GM19455 (cell line): Measurements from ENCODE around the gene ORMDL3.

Experiments used
- ATAC-seq: cut with Tn5 transposase; IDR thresholded peaks from one replicate; pipeline ENCODE4 v1.9.1; 2021; ENCODE audit not compliant: unreplicated experiment

Gene ORMDL3, protein sequence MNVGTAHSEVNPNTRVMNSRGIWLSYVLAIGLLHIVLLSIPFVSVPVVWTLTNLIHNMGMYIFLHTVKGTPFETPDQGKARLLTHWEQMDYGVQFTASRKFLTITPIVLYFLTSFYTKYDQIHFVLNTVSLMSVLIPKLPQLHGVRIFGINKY

GRCh38 chr17:39927101-39927928 is at the start of gene ORMDL3, which contains the start of gene LRRC3C:
ORMDL3 (minus strand) TSS chr17:39927601; CDS start chr17:39924203, 3,398 bp downstream.
LRRC3C (plus strand) TSS chr17:39927732; CDS start chr17:39941524, 13,792 bp downstream.
- peak; percentile 78 for ATAC-seq

DNA sequence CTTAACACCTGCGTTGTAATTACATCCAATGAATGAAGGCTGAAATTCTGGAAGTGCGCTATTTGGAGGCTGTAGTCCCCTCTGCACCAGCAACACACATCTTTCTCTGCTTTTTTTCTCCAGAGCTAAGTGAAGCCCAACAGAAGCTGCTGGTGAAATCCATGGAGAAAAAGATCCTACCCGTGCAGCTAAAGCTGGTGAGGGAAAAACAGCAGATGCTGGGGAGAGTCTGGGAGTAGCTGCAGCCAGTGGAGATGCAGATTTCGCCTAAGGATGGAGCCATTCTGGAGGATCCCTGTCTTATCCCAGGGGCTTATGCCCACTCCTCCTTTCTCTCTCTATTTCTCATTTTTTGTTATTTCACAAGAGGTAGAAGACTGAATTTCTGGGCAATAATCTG is 48.4 kb upstream of the ORMDL3 start:
- no peak for ATAC-seq

- ATAC-seq: no peak
Observed at GRCh38 chr17:39974433-39974832, 47.0 kb upstream of the ORMDL3 start.

DNA sequence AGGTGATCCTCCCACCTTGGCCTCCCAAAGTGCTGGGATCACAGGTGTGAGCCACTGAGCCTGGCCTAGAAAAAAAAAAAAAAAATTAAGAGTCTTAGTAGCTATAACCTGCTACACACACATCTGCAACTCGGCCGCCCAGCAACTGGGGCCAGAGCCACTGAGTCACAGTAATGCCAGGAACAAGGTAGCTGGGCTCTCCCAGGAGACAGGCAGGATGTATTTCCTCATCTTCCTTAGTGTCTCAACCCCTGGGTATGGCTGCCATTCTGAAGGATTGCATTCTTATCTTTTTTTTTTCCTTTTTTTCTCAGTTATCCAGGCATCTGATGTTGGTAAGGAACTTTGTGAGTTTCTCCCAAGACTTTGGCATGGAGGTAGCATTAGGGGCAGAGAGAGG is 46.1 kb upstream of the ORMDL3 start:
- no peak for ATAC-seq

DNA sequence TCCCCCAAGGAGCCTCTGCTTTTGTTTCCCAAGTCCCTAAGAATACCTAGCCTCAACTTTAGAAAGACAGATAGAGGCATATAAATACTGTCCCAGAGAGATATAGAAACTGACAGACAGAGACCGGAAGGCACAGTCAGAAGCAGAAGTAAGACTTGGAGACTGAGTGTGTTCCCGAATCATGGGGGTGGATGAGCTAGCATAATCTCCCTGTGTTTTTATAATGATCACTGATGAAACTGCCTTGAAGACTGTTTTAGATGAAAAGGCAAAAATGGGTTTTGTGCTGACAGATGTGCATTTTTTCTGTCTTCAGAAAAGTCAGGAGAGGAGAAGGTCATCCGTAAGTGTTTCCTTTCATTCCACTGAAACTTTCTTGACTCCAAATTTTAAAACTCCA is 44.9 kb upstream of the ORMDL3 start:
- ATAC-seq: no peak

DNA sequence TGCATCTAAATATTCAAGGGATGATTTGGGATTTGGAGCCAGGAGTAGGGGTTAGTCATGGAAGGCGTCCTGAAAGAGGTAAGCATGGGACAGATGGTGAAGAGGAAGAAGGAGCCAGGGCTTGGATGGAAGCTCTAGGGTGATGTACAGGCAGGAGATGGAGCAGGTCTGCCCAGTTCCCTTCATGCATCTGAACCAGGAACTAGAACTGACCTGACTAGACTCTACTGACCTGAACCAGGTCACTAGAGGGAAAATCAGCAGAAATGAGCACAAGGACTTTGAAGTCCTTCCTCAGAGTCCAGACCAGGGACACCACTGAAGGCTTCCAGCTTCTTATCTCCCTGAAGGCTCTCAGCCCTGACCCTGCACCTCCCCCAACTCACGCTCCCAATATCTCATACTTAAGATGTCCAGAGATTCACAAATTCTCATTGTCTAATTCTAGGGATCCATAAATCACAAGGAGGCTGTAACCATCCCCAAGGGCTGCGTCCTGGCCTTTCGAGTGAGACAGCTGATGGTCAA is 43.7 kb upstream of the ORMDL3 start:
- no peak for ATAC-seq

- no peak for ATAC-seq
Observed at GRCh38 chr17:39970157-39970692, 42.8 kb upstream of the ORMDL3 start.

DNA sequence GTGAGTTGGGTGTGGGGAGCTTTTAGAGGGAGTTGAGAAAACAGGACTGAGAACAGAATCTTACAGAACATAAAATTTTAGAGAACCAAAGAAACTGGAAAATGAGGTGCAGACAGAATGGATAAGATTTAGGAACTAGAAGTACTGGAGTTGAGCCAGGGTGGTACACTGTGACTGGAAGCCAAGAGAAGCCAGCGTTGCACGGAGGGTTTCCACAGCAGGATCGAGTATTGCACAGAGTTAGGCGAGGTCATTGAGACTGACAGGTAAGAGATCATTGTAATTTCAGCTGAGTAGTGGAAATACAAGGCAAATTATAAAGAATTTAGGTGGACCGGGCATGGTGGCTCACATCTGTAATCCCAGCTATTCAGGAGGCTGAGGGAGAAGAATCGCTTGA is 42.0 kb upstream of the ORMDL3 start:
- no peak for ATAC-seq

DNA sequence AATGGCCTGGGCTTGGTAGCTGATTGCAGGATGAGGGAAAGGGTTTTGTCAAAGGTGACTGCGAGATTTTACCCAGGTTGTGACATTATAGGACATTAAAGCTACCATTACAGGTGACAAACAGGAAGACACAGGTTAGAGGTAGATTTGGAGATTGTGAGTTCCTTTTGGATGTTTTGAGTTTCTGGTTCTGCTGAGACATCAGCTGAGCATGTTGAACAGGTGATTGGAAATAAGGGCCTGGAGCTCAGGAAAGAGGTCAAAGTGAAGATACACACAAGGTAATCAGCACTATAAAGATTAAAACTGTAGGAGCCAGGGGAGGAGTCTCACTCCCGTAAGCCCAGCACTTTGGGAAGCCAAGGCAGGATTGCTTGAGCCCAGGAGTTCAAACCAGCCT is 41.4 kb upstream of the ORMDL3 start:
- no peak for ATAC-seq

DNA sequence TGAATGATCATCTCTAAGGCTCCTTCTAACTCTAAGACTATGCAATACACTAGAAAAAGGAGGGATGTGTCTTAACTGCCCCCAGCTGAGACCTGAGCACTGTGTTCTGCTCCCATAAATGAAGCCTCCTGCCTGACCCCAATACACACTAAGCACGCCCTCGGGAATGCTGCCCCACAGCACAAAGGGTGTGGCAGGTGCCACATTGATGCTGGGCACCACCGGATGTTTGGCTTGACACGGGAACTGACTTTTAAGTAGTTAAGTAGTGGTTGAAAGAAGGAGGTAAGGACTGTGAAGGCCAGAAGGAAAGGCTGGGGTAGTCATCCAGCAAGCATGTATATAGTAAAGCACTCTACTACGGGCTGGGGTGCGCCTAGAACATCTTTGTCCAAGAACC is 39.4 kb upstream of the ORMDL3 start:
- ATAC-seq: no peak

DNA sequence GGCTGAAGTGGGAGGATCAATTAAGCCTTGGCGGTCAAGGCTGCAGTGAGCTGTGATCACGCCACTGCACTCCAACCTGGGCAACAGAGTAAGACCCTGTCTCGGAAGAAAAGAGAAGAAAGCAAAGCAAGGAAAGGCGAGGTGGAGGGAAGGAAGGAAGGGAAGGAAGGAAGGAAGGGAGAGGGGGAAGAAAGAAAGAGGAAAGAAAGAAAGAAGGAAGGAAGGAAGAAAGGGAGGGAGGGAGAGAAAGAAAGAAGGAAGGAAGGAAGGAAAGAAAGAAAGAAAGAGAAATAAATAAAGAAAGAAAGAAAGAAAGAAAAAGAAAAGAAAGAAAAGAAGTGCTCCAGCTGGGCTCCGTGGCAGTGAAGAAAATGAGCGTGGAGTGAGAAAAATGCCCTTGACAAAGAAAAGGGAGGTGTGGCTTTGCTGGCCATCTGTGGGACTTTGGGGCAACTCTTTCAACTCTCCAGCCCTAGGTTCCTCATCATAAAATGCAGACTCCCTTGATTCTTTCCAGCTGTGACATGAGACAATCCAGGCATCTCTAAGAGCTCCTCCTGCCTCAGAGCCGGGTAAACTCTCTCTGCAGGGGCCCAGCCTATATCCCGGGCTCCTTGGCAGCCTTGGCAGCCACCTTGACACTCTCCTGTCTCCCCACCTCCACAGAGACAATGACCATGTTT is 37.8 kb upstream of the ORMDL3 start:
- no peak for ATAC-seq

- ATAC-seq: no peak
Observed at GRCh38 chr17:39963829-39964228, 36.4 kb upstream of the ORMDL3 start.

DNA sequence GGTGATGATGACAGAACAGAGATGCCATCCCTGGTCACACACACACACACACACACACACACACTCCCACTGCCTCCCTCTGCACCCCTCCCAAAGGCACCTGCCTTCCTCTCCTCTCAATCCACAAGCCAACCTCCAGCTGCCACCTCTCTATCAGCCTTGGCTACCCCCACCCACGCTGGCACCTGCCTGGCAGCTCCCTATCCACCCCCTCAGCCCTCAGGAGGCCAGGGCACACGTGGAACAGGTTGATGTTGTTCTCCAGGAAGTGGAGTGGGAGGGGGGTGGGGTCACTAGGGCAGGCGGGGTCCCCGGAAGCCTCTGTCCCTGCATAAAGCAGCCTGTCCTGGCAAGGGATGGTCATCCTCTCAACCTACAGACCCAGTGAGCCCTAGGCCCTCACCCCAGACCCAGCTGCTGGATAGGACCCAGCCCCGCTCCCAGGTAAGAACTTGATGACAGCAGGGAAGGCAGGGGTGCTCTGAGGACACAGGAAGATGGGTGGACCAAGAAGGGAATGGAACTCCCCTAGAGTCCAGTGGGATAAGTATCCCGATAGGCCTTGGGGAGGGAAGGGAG is 35.3 kb upstream of the ORMDL3 start, which contains the start of gene GSDMA:
Gene GSDMA (plus strand): TSS at position 363 of the 579 bp plus-strand sequence. CDS start 2,684 bp downstream, outside the sequence.
- ATAC-seq: no peak

DNA sequence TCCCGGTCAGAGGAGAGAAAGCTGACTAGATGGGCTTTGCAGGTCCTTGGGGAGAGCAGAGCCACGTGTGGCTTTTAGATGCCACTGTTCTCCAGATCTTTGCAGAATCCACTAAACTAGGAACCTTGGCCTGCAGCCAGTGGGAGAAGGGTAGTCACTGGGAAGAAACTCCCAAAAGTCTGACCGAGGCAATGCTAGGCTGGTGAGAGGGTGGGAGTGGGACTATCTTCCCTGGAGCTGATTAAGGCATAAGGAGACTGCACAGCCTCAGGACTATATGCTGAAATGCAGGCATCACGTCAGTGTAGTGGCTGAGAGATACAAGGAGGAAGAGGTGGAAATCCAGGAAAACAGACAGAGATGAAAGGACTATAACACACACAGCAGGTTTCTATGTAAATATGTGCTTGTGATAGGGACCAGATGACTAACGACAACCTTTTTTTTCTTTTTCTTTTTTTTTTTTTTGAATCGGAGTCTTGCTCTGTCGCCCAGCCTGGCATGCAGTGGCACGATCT is 33.2 kb upstream of the ORMDL3 start:
- no peak for ATAC-seq

- ATAC-seq: no peak
Observed at GRCh38 chr17:39955726-39956225, 28.4 kb upstream of the ORMDL3 start.

DNA sequence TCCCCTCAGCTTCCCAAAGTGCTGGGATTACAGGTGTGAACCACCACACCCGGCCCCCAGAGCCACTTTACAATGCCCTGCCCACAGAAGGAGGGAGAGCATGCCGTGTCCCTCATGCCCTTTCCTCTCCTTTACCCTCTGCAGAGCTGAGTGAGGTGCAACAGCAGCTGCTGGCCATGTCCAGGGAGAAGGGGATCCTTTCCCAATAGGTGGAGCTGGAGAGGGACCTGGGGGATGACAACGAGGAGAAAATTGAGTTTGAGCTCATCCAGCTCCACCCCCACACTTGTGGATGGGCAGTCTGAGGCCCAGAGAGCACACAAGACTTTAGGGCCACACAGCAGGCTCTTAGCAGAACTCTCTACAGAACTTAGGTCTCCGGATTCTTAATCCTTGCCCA is 27.5 kb upstream of the ORMDL3 start:
- ATAC-seq: no peak

DNA sequence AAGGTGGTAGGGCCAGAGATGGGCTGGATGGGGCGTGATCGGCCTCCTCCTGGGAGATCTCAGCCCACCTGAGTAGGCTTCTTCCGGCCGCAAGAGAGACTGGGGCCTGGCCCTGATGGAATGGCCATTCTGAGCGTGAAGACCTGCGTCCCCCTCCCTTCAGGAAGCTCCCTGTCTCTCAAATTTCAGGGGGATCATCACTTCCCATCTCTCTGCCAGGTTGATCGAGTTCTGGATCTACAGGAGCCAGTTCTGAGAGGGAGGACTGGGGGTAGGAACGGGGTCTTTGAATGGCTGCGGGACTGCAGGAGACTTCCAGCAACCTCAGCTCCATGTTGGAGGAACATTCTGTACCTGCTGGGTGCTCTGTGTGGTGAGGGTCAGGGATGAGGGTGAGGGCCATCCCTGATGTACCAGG is 26.1 kb upstream of the ORMDL3 start:
- ATAC-seq: no peak

DNA sequence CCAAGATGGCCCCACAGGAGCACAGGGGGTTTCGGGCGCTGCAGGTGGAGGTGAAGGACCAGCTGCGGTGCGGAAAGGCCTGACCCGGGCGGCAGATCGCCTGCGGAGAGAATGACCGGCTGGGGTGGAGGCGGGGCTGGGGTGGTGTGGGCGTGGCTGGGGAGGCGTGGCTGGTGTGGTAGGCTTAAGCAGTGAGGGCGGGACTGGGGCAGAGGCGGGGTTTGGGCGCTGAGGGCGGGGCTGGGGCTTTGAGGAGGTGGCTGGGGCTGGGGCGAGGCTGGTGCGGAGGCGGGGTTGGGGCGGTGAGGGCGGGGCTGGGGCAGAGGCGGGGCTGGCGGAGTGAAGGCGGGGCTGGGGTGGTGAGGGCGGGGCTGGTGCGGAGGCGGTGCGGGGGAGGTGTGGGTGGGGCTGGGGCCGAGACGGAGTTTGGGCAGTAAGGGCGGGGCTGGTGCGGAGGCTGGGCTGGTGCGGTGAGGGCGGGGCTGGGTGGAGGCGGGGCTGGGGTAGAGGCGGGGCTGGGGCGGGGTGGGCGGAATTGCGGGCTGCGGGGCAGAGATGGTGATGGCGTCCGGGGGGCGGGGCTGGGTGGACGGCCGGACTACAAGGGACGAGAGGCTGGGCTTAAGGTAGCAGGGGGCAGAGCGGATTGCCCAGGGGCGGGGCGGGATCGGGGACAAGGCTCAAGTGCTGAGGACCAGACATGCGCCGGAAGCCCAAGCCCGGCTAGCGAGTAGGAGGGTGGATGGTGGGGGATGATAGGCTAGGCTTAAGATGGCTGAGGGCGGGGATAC is 25.5 kb upstream of the ORMDL3 start:
- peak; percentile 81 for ATAC-seq

DNA sequence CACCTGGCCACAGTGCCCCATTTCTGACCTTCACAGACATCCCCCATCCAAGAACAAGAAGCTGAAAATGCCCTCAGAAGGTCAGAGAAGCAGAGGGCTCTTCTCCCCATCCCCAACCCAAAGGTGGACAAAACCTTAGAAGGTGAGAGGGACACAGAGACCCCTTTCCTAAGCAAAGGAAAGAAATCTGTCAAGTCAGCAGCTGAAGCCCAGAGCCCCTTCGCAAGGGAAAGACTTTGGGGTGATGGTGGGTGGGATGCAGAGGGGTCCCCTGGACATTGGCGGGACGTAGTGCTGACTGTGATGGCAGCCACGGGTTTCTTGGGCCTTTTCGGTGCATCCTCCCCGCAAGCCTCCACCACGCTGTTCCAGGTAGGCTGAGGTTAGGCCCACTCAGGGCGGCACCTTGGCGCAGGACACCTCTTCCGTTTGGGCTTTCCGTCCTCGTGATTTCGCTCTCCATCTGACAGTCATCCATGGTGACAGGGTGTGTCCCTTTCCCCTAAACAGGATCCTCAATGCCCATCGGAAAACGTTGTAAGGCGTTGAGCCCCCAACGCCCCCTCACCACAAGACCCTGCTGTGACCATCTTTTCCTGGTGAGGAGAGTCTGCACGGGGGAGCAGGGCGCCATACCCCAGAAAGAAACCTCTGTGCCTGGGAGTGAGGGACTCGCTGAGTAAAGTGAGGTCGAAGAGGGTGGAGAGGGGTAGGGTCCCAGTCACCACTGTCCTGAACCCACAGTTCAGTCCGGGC is 24.7 kb upstream of the ORMDL3 start:
- no peak for ATAC-seq
